Vagina (tissue), 2 donors: ENCODE measurements around the gene BEAN1.

Source experiments
- POLR2A ChIP-seq, 2 donors: fragments of 450-650 bp; IDR thresholded peaks; one replicate each; pipeline ENCODE4 v1.6.1; 2017; ENCODE audit warnings: antibody characterized with exemption in 2 of 2, mild to moderate bottlenecking in 2 of 2, moderate library complexity in 2 of 2
- POLR2AphosphoS5 ChIP-seq, 2 donors: sonication (generic); formaldehyde crosslinking; IDR thresholded peaks; one replicate each; pipeline ENCODE4 v1.9.0; 2017; ENCODE audit warnings: antibody characterized with exemption in 2 of 2, mild to moderate bottlenecking in 2 of 2, low read depth in 1 of 2; ENCODE audit not compliant: insufficient read depth in 1 of 2
- TF ChIP-seq, protein P1 (sequence below), 3 experiments: fragments of 450-650 bp in 2 of 3; fragments of 200-600 bp in 1 of 3; sonication (generic) in 1 of 3; IDR thresholded peaks; one replicate each; pipeline ENCODE4 v1.5.1; 2017 to 2019; ENCODE audit warnings: antibody characterized with exemption in 3 of 3, mild to moderate bottlenecking in 2 of 3, moderate library complexity in 2 of 3

DNA sequence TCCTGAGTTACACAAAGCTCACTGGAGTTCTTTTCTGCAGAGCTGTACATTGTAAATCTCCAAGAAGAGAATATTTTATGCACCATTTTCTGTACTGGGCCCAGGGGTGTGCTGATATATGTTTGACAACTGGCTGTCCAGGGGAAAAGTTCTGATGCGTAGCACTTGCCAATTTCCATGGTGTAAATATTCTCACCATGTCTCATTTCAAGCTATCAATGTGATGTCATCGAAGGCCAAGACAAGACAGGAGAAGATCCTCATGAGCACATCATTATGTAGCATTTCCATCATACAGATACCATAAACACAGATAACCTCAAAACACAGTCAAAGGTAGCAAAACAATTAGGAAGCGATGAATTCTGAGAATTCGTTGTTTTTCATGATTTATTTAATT is 41.7 kb upstream of the BEAN1 start:
- TF ChIP-seq, protein P1, sequence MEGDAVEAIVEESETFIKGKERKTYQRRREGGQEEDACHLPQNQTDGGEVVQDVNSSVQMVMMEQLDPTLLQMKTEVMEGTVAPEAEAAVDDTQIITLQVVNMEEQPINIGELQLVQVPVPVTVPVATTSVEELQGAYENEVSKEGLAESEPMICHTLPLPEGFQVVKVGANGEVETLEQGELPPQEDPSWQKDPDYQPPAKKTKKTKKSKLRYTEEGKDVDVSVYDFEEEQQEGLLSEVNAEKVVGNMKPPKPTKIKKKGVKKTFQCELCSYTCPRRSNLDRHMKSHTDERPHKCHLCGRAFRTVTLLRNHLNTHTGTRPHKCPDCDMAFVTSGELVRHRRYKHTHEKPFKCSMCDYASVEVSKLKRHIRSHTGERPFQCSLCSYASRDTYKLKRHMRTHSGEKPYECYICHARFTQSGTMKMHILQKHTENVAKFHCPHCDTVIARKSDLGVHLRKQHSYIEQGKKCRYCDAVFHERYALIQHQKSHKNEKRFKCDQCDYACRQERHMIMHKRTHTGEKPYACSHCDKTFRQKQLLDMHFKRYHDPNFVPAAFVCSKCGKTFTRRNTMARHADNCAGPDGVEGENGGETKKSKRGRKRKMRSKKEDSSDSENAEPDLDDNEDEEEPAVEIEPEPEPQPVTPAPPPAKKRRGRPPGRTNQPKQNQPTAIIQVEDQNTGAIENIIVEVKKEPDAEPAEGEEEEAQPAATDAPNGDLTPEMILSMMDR (IDR thresholded peaks at IDR 0.05), result no peak
- no peak for TF ChIP-seq POLR2AphosphoS5 (IDR thresholded peaks at IDR 0.05; ENCODE audit: insufficient read depth in 1 of 2, low read depth in 1 of 2)
- no peak for TF ChIP-seq POLR2A (IDR thresholded peaks at IDR 0.05)
